Activated CD4-positive, alpha-beta T cell treated with anti-CD3 and anti-CD28 coated beads for 36 hours (primary cell): ENCODE data around the gene SETD1A. TPM values are rescaled to one million over a fixed set of nuclear protein-coding genes. Genes with fewer than 3 reads are reported as not detected.

Experiments used
- ATAC-seq: fragments of 200-7000 bp; cut with Tn5 transposase; one replicate; pipeline ENCODE4 v1.10.0; 2021; ENCODE audit warnings: mild to moderate bottlenecking, moderate library complexity
- CTCF ChIA-PET: fragments of 350-600 bp; sonication (Branson Sonifier 250); formaldehyde crosslinking; loops from one replicate; lab custom pipeline; 2021; ENCODE audit warnings: antibody characterized with exemption; lab: Charles Lee
- POLR2A ChIA-PET: fragments of 350-600 bp; sonication (Branson Sonifier 250); formaldehyde crosslinking; loops from one replicate; lab custom pipeline; 2021; ENCODE audit warnings: antibody characterized with exemption, inconsistent platforms; lab: Charles Lee
- DNase-seq: peaks from one replicate; pipeline ENCODE4 v3.0.0-alpha.2; 2020
- H3K27ac Mint-ChIP-seq: one replicate; pipeline ENCODE4 v1.8.0; 2021; ENCODE audit warnings: mixed read lengths
- H3K27me3 Mint-ChIP-seq: one replicate; pipeline ENCODE4 v1.8.0; 2021; ENCODE audit warnings: mixed read lengths
- H3K36me3 Mint-ChIP-seq: one replicate; pipeline ENCODE4 v1.8.0; 2021; ENCODE audit warnings: low read depth, mixed read lengths
- H3K4me1 Mint-ChIP-seq: one replicate; pipeline ENCODE4 v1.8.0; 2021; ENCODE audit warnings: mixed read lengths
- H3K4me3 Mint-ChIP-seq: one replicate; pipeline ENCODE4 v1.8.0; 2021; ENCODE audit warnings: mild to moderate bottlenecking, moderate library complexity, mixed read lengths
- H3K9me3 Mint-ChIP-seq: one replicate; pipeline ENCODE4 v1.8.0; 2021; ENCODE audit warnings: low read depth, mixed read lengths
- intact Hi-C, 2 experiments: fragments of 100-400 bp; cut with DNase I in 1 of 2; cut with micrococcal nuclease in 1 of 2; formaldehyde crosslinking; loops; one replicate each; pipeline versions ENCODE4 v1.14.2 to v1.15.1; 2022 to 2024; cut with DNase I, micrococcal nuclease
- total RNA-seq, 2 experiments: library from RNA; stranded (reverse); gene quantifications; one replicate each; pipeline ENCODE4 v1.2.3, GENCODE V29; 2021

The SETD1A gene
- 10 to 100 TPM; 18.5 to 21.7 TPM for total RNA-seq

- Mint-ChIP-seq H3K27me3 (no peaks in the 10 kb centered on the region), H3K27ac (peak within 1 kb of the TSS; percentile 99), H3K9me3 (no peaks in the 10 kb centered on the region), H3K4me1 (peaks cover 37% of the 10 kb centered on the region), H3K4me3 (peak within 1 kb of the TSS; percentile 93), H3K36me3 (peaks cover 37% of the 10 kb centered on the region)
- ChIA-PET POLR2A (interaction anchor here (0.9 kb wide), 1 partner anchor 152 kb away, joined by 4 read pairs; no protein-coding TSS in a partner anchor), CTCF (interaction anchor here (0.6 to 2.2 kb wide), 2 partner anchors 15 to 32 kb away, joined by 3 to 10 read pairs; no protein-coding TSS in a partner anchor)
- intact Hi-C loops = loop anchor here (1.0 to 10.0 kb wide), 22 partner anchors 34 to 907 kb away; partner anchors contain the start of genes ARMC5 (in 2 of the 2), ZNF646 (in 2 of the 2), ZNF668 (in 2 of the 2) and BCKDK (in 1 of the 2)
- DNase-seq = peak; percentile 99
- peak; percentile 89 for ATAC-seq
Measured at GRCh38 chr16:30957456-30958174, at the start of gene SETD1A. Gene SETD1A (plus strand): TSS chr16:30957754. CDS start chr16:30958732, 978 bp downstream.

- Mint-ChIP-seq H3K27me3 (no peaks in the 10 kb centered on the region), H3K4me1 (peaks cover 6% of the 10 kb centered on the region), H3K36me3 (no peaks in the 10 kb centered on the region), H3K4me3 (no peak overlapping the region), H3K9me3 (no peaks in the 10 kb centered on the region), H3K27ac (no peak overlapping the region)
- intact Hi-C loops = no loop called here
- ATAC-seq (no peak), DNase-seq (no peak)
- CTCF ChIA-PET = no interaction called here
- POLR2A ChIA-PET = no interaction called here
Measured at GRCh38 chr16:30910427-30911029, 47.0 kb upstream of the SETD1A start.

GRCh38 chr16:30912794-30913412, 44.7 kb upstream of the SETD1A start:
- intact Hi-C loops = no loop called here
- ATAC-seq (no peak), DNase-seq (no peak)
- ChIA-PET POLR2A (no interaction called here), CTCF (interaction anchor here (0.7 to 1.6 kb wide), 3 partner anchors 68 to 216 kb away, joined by 4 to 5 read pairs (median 5); no protein-coding TSS in a partner anchor)
- H3K36me3 Mint-ChIP-seq = no peaks in the 10 kb centered on the region
- peaks cover under 1% of the 10 kb centered on the region for H3K4me1 Mint-ChIP-seq
- no peak overlapping the region for H3K27ac Mint-ChIP-seq
- H3K4me3 Mint-ChIP-seq = no peak overlapping the region
- H3K27me3 Mint-ChIP-seq = no peaks in the 10 kb centered on the region
- H3K9me3 Mint-ChIP-seq = no peaks in the 10 kb centered on the region

- Mint-ChIP-seq H3K27me3 (no peaks in the 10 kb centered on the region), H3K4me1 (no peaks in the 10 kb centered on the region), H3K27ac (no peak overlapping the region), H3K4me3 (no peak overlapping the region), H3K36me3 (no peaks in the 10 kb centered on the region), H3K9me3 (no peaks in the 10 kb centered on the region)
- ChIA-PET POLR2A (no interaction called here), CTCF (interaction anchor here (1.0 to 3.4 kb wide), 5 partner anchors 13 to 103 kb away, joined by 3 to 15 read pairs (median 3); no protein-coding TSS in a partner anchor)
- DNase-seq (no peak), ATAC-seq (no peak)
- intact Hi-C loops = no loop called here
Measured at GRCh38 chr16:30914830-30915229, 42.7 kb upstream of the SETD1A start.

- no peak for ATAC-seq
- intact Hi-C loops = no loop called here
- POLR2A ChIA-PET = interaction anchor here (0.6 kb wide), 1 partner anchor 72 kb away, joined by 3 read pairs; no protein-coding TSS in a partner anchor
- Mint-ChIP-seq H3K4me3 (no peak overlapping the region), H3K27ac (no peak overlapping the region), H3K9me3 (no peaks in the 10 kb centered on the region), H3K36me3 (no peaks in the 10 kb centered on the region), H3K27me3 (no peaks in the 10 kb centered on the region), H3K4me1 (peaks cover 4% of the 10 kb centered on the region)
- no peak for DNase-seq
- CTCF ChIA-PET = interaction anchor here (0.7 to 4.1 kb wide), 4 partner anchors 17 to 80 kb away, joined by 3 to 36 read pairs (median 8); no protein-coding TSS in a partner anchor
Measured at GRCh38 chr16:30918614-30919013, 38.9 kb upstream of the SETD1A start.

GRCh38 chr16:30920891-30921290, 36.7 kb upstream of the SETD1A start:
- H3K4me3 Mint-ChIP-seq = no peak overlapping the region
- intact Hi-C loops = loop anchor here (1.0 to 10.0 kb wide), 4 partner anchors 77 to 1114 kb away; partner anchors contain the start of genes MAZ (in 1 of the 2) and ZNF267 (in 1 of the 2)
- DNase-seq (no peak), ATAC-seq (no peak)
- ChIA-PET POLR2A (no interaction called here), CTCF (interaction anchor here (0.6 to 4.1 kb wide), 5 partner anchors 20 to 153 kb away, joined by 3 to 36 read pairs (median 3); partner anchors contain the start of gene ZNF668)
- peaks cover 15% of the 10 kb centered on the region for H3K4me1 Mint-ChIP-seq
- no peaks in the 10 kb centered on the region for H3K36me3 Mint-ChIP-seq
- no peaks in the 10 kb centered on the region for H3K9me3 Mint-ChIP-seq
- H3K27ac Mint-ChIP-seq = no peak overlapping the region
- no peaks in the 10 kb centered on the region for H3K27me3 Mint-ChIP-seq

GRCh38 chr16:30921459-30921747, 36.2 kb upstream of the SETD1A start:
- CTCF ChIA-PET = interaction anchor here (1.0 to 4.1 kb wide), 4 partner anchors 19 to 102 kb away, joined by 3 to 36 read pairs (median 3); no protein-coding TSS in a partner anchor
- intact Hi-C loops = loop anchor here (1.0 to 10.0 kb wide), 4 partner anchors 77 to 1114 kb away; partner anchors contain the start of genes MAZ (in 1 of the 2) and ZNF267 (in 1 of the 2)
- no peaks in the 10 kb centered on the region for H3K27me3 Mint-ChIP-seq
- peaks cover 18% of the 10 kb centered on the region for H3K4me1 Mint-ChIP-seq
- H3K4me3 Mint-ChIP-seq = peak overlapping the region; percentile 88
- H3K27ac Mint-ChIP-seq = peak overlapping the region; percentile 100
- H3K9me3 Mint-ChIP-seq = no peaks in the 10 kb centered on the region
- H3K36me3 Mint-ChIP-seq = no peaks in the 10 kb centered on the region
- DNase-seq (no peak), ATAC-seq (no peak)
- POLR2A ChIA-PET = no interaction called here

- POLR2A ChIA-PET = interaction anchor here (0.7 to 0.8 kb wide), 2 partner anchors 35 to 175 kb away, joined by 3 read pairs; no protein-coding TSS in a partner anchor
- ATAC-seq (peak; percentile 5), DNase-seq (peak; percentile 94)
- Mint-ChIP-seq H3K9me3 (no peaks in the 10 kb centered on the region), H3K27ac (peak overlapping the region; percentile 100), H3K4me3 (peak overlapping the region; percentile 88), H3K27me3 (no peaks in the 10 kb centered on the region), H3K36me3 (no peaks in the 10 kb centered on the region), H3K4me1 (peaks cover 20% of the 10 kb centered on the region)
- CTCF ChIA-PET = interaction anchor here (0.7 to 4.1 kb wide), 5 partner anchors 19 to 102 kb away, joined by 3 to 36 read pairs (median 9); no protein-coding TSS in a partner anchor
- intact Hi-C loops = loop anchor here (1.0 to 10.0 kb wide), 26 partner anchors 19 to 1115 kb away; partner anchors contain the start of genes FBRS (in 2 of the 2), PRR14 (in 2 of the 2), BCKDK (in 1 of the 2) and CFAP119 (in 1 of the 2)
Measured at GRCh38 chr16:30921748-30922419, 35.7 kb upstream of the SETD1A start.

GRCh38 chr16:30922420-30922959, 35.1 kb upstream of the SETD1A start:
- POLR2A ChIA-PET = interaction anchor here (0.7 to 0.8 kb wide), 2 partner anchors 35 to 175 kb away, joined by 3 read pairs; no protein-coding TSS in a partner anchor
- H3K27ac Mint-ChIP-seq = peak overlapping the region; percentile 100
- intact Hi-C loops = loop anchor here (1.0 to 10.0 kb wide), 24 partner anchors 19 to 1115 kb away; partner anchors contain the start of genes FBRS (in 2 of the 2), PRR14 (in 2 of the 2), BCKDK (in 1 of the 2) and CFAP119 (in 1 of the 2)
- peak overlapping the region; percentile 88 for H3K4me3 Mint-ChIP-seq
- ATAC-seq (peak; percentile 85), DNase-seq (peak; percentile 100)
- no peaks in the 10 kb centered on the region for H3K36me3 Mint-ChIP-seq
- H3K27me3 Mint-ChIP-seq = no peaks in the 10 kb centered on the region
- H3K9me3 Mint-ChIP-seq = no peaks in the 10 kb centered on the region
- CTCF ChIA-PET = interaction anchor here (0.7 to 1.0 kb wide), 2 partner anchors 21 to 78 kb away, joined by 9 to 12 read pairs; no protein-coding TSS in a partner anchor
- H3K4me1 Mint-ChIP-seq = peaks cover 20% of the 10 kb centered on the region
